Hematopoietic multipotent progenitor cell treated with erythropoietin and hydrocortisone succinate and interleukin-3 and kit ligand, for 6 days (in vitro differentiated cells): ENCODE data around the gene SERPINA5.
"Not testable (repeated sequence)": the region's sequence is repeated elsewhere in the genome, so short reads cannot be mapped to it uniquely, and the experiment has no call there.

Source experiments
- DNase-seq: peaks from one replicate; pipeline ENCODE4 v3.0.0-alpha.2; 2015

Gene SERPINA5

DNA sequence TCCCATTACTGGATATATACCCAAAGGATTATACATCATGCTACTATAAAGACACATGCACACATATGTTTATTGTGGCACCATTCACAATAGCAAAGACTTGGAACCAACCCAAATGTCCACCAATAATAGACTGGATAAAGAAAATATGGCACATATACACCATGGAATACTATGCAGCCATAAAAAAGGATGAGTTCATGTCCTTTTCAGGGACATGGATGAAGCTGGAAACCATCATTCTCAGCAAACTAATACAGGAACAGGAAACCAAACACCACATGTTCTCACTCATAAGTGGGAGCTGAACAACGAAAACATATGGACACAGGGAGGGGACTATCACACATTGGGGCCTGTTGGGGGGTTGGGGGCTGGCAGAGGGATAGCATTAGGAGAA lies 27.7 kb downstream of the SERPINA5 start:
- not testable (repeated sequence) for DNase-seq

DNA sequence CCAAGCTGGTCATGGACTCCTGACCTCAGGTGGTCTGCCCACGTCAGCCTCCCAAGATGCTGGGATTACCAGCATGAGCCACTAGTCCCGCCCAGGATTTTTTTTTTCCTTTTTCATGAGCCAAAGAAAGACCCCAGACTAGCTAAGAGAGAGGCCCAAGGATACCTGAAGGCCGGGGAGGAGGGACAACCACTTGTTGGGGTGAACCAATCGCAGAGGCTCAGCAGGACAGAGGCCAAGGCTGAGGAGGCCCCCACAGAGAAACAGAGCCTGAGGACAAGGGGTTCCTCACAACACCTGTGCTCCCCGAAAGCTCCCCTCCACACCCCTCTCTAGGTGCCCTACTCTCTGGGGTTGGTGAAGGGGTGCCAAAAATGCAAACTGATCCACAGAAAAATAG lies 30.0 kb downstream of the SERPINA5 start:
- no peak for DNase-seq

DNA sequence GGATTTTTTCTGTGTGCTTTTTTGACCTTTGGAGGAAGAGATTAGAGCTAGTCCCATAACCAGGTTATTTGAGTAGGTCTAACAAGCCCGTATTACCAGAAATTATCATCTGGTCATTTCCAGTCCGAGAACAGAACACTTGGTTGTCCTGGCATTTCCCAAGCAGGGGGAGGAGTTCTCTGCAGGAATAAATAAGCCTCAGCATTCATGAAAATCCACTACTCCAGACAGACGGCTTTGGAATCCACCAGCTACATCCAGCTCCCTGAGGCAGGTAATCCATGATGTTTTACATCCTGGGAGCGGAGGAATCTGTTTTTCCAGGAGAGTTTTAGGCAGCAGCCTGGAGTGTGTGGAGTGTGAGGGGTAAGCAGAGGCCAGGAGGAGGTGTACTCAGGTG lies 30.9 kb downstream of the SERPINA5 start, which contains the start of gene SERPINA3:
SERPINA3 (plus strand) TSS at position 218 of the 400 bp plus-strand sequence. CDS start 2,051 bp downstream, outside the sequence.
- no peak for DNase-seq

DNA sequence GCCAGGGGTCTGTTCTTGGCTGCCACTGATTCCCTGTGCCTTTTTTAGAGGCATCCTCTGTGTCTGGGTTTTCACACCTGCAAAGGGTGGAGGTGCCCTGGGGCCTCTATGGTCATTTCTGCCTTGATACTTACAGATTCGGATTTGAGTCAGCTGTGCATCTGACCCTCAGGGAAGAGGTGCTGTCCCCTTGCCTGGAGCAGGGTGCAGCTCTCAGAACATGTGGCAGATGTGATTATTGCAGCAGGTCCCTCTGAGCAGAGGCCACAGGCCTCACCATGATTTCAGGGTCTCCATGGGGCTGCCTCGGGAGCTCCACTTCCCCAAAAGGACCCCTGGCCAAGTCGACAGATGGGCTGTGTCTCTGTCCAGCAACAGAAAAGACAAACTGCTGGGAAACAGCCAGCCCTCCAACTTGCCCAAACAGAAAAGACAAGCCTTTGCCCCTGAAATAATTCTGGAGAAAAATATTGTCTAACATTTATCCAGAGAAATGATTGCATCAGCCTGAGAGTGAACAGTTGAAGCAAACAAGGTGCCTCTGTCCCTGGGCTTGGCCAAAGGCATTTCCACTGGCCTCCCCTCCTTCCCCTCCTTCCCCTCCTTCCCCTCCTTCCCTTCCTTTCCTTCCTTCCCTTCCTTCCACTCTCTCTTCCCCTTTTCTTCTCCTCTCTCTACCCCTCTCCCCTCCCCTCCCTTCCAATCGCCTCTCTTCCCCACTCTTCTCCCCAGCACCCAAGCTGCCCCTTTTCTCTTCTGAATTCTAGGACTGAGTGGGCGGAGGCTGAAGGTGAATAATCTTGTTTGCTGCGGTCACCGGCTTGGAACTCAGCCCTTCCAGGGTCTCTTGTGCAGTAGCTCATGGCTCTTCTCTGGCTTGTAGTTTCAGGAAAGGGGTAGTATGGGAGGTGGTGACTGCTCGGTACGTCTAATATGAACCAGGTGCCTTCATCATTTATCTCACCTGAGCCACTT lies 31.6 kb downstream of the SERPINA5 start:
- no peak for DNase-seq

DNA sequence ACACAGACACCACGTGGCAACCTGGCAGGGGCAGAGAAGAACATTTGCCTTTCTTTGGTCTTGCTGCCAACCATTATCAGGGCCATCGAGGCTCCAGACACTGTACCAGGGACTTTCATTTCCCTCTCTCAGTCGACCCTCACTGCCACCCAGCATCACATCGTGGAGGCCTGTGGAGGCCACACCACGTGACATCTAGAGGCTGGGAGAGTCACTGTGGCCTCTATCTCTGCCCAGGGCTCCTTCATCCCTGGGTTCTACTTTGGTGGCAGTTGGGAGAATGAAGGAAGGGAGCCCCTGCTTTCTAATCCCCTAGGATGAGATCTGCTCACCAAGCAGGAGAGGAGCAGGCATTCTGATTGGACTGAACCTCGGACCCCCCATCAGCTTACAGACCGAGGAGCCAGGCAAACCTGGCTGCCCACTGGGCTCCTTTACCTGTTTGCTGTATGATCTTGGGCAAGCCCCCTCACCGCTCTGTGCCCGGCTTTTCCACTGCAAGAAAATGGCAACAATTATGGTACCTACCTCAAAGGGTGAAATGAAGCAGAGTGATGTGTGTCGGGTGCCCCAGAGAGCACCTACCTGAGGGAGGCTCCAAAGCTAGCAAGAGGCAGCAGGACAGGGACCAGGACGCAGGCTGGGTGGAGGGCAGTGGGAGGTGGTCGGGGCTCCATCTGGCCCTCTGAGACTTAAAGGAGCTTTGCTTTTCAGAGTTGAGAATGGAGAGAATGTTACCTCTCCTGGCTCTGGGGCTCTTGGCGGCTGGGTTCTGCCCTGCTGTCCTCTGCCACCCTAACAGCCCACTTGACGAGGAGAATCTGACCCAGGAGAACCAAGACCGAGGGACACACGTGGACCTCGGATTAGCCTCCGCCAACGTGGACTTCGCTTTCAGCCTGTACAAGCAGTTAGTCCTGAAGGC lies 32.8 kb downstream of the SERPINA5 start:
- DNase-seq: no peak

DNA sequence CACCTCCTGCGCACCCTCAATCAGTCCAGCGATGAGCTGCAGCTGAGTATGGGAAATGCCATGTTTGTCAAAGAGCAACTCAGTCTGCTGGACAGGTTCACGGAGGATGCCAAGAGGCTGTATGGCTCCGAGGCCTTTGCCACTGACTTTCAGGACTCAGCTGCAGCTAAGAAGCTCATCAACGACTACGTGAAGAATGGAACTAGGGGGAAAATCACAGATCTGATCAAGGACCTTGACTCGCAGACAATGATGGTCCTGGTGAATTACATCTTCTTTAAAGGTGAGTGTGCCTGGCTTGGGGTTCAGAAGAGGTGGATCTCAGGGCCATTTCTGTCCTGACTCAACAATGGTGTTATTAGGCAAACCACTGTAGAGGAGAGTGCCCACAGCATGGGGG lies 33.6 kb downstream of the SERPINA5 start:
- no peak for DNase-seq

DNA sequence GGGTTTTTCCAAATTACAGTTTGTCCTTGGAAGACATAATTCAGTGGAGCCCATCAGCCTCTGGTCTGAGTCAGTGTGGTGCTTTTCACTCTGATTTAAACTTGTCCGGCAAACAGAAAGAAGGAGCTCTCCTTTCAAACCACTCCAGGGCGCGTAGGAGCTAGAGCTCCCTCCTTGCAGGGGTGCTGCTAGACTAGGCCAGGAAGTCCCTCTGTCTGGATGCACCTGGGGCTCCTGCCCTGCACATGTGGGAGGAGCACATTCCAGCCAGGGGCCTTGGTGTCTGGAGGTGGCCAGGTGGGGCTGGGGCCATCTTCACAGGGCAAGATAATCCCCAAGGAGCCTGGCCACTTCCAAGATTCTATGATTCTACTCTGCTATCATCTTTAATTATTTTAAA lies 34.0 kb downstream of the SERPINA5 start:
- no peak for DNase-seq

DNA sequence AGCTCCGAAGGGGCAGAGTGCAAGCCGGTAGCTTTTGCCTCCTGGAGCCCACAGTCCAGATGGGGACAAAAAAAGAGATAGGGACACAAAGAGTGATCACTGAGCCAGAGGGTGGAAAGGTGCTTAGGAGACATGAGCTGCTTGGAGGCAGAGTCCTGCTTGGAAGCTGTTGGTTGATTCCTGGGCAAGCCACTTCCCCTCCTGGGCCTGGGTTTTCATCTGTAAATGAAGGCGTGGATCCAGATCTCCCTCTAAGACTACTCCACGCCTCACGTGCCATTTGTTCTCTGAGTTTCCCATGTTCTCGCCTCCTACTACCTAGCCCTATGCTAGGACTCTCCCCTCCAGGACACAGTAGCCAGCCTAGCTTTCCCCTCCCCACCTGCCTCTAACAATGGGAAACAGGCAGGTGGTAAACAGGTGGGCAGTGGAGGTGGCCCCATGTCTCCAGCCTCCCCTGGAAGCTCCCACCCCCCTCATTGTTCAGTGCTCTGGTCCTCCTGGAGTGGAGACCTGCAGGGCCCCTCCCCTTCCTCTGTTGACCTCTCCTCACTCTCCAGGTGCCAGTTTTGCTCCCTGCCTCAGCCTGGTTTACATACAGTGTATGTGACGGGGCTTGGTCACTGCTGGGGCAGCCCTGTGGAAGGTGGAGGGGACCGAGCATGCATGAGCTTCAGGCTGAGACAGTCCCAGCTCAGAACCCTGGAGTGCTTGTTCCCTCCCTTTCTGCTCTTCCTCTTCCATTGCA lies 34.8 kb downstream of the SERPINA5 start:
- DNase-seq: no peak

DNA sequence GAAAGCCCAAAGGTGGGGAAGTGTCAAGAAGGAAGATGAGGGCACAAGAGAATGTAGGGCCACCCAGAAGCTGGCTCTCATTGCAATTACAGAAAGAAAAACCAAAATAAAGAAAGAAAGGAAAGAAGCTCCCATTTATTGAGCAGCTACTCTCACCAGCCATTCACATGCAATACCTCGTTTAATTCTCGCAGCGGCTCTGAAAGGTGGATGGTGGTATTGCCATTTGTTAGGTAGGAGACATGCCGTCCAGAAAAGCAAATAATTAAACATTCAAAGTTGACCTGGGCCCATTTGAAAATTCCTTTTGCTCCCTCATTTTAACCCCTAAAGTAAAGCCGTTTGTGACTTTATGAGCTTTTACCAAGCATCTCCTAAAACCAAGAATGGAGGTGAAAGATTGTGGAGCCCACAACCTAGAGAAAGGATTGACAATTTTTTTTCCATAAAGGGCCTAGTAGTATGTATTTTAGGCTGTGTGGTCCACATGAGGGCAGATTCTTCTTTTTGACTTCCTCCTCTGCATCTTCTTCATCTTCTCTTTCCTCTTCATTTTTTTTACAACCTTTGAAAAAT lies 36.2 kb downstream of the SERPINA5 start:
- no peak for DNase-seq

DNA sequence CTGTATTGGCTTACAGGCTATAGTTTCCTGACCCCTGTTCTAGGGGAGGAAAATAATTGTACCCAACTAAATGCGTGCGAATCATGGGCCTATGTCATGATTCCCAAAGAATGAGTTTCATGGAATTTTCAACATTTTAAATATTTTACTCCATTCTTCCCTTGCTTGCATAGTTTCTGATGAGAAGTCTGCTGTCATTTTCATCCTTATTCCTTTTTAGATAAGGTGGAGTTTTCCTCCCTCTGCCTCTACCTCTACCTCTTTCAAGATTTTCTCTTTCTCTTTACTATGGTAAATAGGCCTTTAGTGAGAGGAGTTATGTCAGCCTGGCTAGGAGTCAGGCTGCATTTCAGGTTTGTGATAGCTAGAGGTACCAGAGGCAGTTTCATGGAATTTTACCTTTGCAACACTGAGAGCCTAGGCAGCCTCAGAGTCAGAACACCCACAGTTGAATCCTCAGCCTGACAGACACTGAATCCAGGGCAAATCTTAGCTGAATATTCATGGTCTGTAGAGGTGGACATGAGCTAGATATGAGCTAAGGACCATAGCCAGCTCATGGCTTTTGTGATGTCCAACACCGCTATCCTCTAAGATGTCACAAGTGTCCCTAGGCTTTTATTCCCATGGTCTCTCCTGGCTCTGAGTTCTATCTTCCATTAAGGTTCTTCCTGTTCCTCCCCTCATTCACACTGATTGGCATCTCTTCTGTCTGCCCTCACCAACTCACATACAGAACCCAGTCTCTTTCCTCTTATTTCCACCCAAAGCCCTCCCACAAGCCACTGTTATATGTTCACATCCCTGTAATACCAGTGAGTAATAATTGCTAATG lies 37.0 kb downstream of the SERPINA5 start:
- no peak for DNase-seq

DNA sequence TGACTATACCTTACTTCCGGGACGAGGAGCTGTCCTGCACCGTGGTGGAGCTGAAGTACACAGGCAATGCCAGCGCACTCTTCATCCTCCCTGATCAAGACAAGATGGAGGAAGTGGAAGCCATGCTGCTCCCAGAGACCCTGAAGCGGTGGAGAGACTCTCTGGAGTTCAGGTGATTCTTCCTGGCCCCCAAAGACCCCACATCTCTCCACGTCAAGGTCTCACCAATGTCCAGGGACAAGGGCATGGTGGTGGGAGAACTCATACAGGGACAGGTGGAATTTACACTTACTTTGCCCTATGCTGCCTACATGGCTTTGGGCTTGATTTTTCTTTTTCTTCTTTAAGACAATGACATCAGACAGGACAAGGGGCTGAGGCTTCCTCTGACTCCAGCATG lies 38.1 kb downstream of the SERPINA5 start:
- no peak for DNase-seq

DNA sequence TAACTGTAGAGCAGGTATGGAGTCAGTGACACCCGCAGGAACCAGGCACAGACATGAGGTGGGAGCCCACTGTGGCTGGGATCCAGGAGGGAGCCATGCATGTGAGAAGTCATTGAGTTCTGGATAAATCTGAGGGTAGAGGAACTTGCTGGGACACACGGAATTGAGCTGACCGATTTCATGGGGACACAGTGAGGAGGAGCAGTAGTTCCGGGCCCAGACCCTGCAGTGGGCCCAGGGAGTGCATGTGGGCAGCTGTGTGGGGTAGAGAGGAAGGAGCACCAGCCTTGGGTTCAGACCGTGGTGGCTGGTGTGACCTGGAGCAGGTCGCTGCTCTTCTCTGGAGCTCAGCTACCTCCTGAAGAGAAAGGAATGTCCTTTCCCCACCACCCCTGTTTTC lies 39.4 kb downstream of the SERPINA5 start:
- DNase-seq: no peak

DNA sequence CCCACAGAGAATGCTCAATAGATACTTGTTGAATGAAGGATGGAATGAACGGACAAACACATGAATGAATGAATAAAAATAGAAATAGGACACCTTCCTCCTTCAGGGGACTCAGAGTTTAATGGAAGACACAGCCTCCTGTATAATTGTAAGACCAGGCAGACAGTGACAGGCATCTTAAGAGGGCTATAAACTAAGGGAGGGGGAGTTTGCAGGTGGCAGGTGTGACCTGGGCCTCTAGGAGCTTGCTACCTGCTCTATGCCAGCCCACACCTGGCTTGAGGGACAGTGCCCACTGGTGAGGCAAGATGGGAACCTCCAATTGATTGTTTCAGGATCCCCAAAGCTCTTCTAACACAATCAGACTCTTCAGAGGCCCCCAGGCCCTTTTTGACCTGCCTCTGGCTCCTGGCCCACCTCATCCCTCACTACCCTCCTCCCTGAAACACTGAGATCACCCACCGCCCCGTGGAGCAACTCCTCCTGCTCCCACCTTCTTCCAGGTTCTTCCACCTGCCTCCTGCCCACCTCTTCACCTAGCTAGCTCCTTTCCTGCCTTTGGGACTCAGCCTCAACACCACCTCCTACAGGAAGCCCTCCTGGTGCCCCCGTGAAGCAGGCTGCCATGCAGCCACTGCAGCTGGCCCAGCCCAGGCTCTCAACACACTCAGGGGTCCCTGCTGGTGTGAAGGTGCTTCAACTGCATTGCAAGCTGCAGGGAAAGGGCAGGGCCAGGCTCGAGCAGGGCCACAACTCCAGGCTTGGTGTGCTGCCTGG lies 40.3 kb downstream of the SERPINA5 start:
- DNase-seq: no peak

DNA sequence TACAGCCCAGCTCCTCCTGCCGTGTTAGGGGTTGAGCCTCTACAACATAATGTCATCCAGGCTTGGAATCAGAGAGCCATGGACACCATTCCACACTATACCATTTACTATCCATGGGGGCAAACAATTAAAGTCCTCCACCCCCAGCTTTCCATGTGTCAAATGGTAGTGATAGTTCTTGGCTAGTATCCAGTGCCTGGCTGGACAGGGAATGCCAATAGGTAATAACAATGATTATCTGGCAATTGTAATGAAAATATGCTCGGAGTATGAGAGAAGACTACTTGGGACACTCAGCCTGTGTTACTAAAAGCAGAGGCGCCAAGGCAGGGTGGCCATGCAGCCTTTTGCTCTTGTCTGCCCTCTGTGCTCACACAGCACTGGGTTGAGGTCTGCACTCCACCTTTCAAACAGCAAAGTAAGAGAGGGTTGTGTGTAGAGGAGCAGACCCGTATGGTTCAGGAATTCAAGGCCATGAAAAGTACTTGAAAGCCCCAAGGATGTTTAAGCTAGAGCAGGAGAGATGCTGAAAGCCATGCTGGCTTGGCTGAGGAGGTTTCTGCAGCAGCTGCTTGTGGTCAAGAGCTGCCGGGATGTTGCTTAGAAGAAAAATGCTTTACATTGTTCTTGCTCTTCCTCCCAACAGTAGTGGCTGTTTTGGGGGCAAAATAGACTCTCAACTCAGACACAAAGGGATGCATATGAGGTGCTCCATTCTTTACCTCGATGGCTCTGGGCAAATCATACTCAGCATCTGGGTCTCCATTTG lies 41.6 kb downstream of the SERPINA5 start:
- no peak for DNase-seq

DNA sequence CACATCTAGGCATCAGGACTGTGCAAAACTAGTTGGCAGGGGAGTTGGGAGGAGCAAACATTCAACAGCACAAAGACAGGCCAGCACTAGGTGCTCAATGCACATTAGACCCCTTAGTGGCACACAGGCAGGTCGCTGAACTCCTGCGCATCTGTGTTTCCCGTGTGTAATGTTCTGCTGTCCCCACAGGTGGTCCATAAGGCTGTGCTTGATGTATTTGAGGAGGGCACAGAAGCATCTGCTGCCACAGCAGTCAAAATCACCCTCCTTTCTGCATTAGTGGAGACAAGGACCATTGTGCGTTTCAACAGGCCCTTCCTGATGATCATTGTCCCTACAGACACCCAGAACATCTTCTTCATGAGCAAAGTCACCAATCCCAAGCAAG lies 42.2 kb downstream of the SERPINA5 start:
- no peak for DNase-seq

DNA sequence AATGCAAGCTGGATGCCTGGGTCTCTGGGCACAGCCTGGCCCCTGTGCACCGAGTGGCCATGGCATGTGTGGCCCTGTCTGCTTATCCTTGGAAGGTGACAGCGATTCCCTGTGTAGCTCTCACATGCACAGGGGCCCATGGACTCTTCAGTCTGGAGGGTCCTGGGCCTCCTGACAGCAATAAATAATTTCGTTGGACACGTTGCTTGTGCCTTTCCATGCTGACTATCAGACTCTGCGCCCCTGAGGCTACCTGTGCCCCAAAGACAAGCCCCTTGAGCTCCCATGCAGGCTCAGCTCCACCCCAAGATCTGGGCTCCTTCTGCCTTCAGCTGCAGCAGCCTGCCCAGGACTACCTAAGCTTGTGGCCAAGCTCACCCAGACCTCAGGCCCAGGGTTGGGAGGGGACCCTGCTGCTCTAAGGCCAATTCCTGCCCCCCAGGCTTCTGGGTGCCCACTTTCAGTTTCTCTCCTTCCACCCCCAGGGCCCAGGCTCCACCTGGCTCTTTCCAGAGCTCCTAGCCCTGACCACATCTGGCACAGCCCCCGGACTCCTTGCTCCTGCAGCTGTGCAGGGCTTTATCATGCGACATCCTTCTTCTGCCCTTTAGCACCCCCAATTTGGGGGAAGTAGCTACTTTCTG lies 42.8 kb downstream of the SERPINA5 start:
- no peak for DNase-seq

DNA sequence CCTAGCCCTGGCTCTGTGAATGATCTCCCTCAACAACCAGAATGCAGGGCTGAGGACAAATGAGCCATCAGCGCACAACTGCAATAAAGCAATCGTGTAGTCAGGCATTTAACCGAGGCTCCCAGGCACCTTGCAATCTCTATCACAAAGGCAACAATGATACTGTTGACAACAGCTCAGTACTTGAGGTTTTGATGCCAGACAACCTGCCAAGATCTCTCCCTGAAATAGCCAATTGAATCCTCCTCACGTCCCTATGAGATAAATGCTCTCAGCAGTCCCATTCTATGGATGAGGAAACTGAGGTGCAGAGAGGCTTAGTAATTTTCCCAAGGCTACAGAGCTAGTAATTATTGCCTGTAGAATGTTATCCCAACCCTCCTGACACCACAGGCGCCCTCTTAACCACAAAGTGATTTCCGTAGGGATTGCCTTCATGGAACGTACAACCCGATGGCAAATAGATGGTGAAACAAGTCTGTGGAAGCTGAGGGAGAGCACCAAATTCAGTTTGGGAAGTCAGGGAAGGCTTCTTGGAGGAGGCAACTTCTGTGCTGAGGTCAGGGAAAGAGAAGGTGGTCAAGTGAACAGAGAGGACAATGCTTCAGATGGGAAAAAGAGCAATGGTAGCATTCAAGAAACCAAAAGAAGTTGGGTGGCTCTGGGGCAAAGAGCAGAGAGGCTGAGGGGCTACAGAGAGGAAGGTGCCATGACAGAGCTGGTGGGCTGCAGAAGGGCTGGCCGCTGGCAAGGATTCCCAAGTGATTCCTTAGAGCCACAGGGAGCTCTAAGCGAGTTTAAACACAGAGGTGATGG lies 43.5 kb downstream of the SERPINA5 start:
- DNase-seq: no peak

DNA sequence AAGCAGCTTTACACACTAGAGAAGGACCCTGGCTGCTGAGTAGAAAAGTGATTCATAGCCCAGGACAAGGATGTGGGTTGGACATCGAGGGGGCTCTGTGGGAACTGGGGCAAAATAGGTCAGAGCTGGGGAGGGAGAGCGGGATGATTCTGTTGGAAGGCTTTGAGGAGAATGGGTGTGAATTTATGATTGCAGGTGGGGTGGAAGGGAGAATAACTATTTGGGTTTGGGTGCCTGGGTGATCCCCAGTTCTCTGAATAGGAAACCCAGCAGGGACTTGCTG lies 44.1 kb downstream of the SERPINA5 start:
- DNase-seq: no peak

DNA sequence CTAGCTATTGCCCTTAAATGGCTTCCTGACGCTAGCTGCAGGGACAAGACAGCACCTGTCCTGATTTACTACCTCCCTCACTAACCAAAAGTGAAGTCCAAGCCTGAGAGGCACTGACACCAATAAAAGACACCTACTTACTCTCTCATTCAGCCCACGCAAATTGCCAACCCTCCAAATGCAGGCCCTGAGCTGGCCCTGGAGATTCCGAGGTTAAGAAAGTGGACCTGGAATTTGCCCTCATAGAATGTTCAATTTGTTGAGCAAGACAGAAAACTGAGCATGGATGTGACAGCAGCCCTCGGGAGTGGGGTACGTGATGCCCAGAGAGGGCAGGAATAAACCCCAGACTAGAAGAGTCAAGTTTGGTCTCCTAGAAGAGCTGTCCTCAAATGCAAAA lies 47.4 kb downstream of the SERPINA5 start:
- no peak for DNase-seq
